GM18507 (cell line): ENCODE data around the gene TRIM71.

Experiments
- DNase-seq: peaks from one replicate; pipeline ENCODE4 v3.0.0; 2011; ENCODE audit warnings: low read depth; ENCODE audit not compliant: insufficient read length; ENCODE audit errors: extremely low spot score
- FAIRE-seq: peaks from 2 replicates; lab custom pipeline; 2011; peaks lifted over from hg19 to GRCh38; lab: Jason Lieb, UNC

The TRIM71 gene

GRCh38 chr3:32881624-32882023 lies 63.8 kb downstream of the TRIM71 start:
- DNase-seq (no peak), FAIRE-seq (no peak)

DNA sequence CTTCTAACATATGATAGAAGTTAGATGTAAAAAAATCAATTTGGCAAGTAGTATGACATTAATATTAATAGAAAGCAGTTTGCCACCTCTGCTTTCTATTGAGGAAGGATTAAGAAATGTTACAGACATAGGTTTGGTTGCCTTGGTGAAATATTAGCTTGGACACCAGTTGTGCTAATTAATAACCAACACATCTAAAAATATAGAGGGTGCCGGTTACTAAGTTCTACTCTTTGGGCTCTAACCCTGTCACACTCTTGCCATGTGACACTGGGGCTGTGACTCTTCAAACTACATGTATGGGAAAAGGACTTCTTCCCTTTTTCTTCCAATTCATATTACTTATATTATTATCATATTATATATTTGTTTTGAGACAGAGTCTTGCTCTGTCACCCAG lies 64.4 kb downstream of the TRIM71 start:
- FAIRE-seq (peak; percentile 71), DNase-seq (no peak)

DNA sequence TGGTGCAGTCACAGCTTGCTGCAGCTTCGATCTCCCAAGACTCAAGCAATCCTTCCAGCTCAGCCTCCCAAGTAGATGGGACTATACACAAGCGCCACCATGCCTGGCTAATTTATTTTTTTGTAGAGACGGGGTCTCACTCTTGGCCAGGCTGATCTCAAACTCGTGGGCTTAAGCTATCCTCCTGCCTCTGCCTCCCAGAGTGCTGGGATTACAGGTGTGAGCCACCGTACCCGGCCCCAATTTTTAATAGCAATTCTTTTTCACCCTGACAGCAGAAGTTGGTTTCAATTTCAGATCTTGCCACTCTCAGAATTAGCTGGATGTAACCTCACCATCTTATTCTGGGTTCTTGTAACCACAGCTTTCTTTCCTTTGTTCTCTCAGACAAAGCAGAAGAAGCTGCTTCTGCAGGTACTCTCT lies 64.8 kb downstream of the TRIM71 start:
- FAIRE-seq (peak; percentile 96), DNase-seq (peak; percentile 44)

DNA sequence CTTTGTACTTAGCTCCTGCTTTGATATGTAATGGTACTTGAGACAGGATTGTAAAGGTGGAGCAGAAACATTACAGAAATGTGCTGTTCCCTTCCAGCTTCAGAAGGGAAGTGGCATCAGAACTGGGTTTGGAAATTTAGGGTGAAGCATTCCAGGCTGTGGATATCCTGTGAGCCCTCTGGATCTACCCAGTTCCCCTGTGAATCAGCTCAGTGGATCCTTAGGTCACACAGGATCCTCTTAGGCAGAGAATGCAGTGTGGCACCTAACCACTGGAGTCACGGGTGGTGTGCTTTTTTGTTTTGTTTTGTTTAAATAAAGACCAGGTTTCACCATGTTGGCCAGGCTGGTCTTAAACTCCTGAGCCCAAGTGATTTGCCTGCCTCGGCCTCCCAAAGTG lies 66.0 kb downstream of the TRIM71 start:
- FAIRE-seq, result peak; percentile 24

DNA sequence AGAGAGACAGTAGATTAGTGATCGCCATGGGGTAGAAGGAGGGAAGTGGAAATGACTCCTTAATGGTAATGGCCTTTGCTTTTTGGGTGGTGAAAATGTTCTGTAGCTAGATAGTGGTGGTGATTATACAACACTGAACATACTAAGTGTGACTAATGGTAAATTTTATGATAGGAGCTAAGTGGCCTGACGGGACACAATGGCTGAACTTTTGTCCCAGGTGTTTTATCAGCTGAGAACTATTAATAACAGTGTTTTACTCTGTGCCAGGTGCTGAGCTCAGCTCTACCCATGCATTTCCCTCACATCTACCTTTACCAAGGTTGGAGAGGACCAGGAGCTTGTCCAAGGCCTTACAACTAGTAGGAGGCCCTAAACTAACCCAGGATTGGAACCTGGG lies 66.8 kb downstream of the TRIM71 start:
- no peak for FAIRE-seq
- DNase-seq, result no peak

More for the DNA sequence above, 66.0 kb downstream of the TRIM71 start:
- no peak for DNase-seq

DNA sequence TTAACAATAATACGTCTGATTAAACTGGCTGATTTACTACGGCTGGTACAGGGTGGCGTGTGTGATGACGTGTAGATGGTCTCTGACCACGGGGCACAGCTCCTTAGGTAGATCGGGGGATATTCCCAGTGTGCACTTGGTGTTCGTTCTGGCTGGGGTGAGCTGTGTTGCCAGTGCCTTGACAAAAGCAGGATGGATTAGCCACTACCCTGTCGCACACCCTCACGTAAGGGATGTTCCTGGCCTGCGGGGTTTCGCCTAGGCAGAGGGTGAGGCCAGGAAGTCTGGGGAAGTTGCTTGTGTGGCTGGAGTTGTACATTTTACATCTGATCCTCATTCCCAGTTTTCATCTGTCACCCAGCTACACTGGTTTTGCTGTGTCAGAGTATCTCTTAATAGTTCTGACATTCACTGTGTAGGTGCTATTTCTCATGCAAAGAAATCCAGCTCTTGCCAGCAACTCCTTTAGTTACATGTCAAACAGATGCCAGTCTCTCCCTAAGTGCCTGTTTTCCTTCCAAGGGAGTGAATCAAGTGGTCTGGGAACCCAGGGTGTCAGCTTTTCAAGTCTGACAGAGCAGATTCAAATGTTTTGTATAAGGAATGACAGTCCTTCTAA lies 67.6 kb downstream of the TRIM71 start:
- DNase-seq (no peak), FAIRE-seq (no peak)

- DNase-seq (no peak), FAIRE-seq (no peak)
Observed at GRCh38 chr3:32886296-32886695, 68.5 kb downstream of the TRIM71 start.

DNA sequence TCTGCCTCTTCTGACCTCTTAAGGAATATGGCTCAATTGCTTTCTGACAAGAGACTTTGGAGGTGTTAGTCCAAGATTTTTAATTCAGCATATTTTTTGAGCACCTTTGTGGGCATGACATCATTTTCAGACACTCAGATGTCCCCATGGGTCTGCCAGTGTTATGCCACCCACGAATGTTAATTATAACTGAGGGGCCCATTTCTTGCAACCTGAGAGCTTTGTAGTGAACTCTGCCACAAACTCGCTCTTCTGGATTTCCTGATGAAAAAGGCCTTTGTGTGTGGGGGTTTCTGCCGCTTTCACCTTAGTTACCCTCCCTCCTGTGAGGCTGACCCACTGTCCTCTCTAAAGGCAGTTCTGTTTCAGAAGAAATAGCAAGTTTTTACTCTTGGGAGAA lies 69.1 kb downstream of the TRIM71 start:
- DNase-seq (no peak), FAIRE-seq (peak; percentile 66)

DNA sequence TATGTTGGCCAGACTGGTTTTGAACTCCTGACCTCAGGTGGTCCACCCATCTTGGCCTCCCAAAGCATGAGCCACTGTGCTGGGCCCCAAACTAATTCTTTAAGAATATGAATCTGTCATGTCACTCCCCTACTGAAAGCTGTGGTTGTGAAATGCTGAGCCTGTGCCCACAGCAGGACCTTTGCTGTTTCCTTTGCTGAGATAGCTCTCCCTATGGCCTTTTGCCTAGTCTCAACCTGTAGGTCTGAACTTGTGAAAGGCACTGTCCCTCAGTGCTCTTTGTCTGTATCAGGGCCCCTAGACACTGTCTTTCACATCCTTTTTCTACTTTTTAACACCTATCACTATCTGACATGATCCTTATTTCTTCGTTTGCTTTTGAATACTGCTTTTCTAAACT lies 70.9 kb downstream of the TRIM71 start:
- FAIRE-seq (peak; percentile 92), DNase-seq (peak; percentile 36)

DNA sequence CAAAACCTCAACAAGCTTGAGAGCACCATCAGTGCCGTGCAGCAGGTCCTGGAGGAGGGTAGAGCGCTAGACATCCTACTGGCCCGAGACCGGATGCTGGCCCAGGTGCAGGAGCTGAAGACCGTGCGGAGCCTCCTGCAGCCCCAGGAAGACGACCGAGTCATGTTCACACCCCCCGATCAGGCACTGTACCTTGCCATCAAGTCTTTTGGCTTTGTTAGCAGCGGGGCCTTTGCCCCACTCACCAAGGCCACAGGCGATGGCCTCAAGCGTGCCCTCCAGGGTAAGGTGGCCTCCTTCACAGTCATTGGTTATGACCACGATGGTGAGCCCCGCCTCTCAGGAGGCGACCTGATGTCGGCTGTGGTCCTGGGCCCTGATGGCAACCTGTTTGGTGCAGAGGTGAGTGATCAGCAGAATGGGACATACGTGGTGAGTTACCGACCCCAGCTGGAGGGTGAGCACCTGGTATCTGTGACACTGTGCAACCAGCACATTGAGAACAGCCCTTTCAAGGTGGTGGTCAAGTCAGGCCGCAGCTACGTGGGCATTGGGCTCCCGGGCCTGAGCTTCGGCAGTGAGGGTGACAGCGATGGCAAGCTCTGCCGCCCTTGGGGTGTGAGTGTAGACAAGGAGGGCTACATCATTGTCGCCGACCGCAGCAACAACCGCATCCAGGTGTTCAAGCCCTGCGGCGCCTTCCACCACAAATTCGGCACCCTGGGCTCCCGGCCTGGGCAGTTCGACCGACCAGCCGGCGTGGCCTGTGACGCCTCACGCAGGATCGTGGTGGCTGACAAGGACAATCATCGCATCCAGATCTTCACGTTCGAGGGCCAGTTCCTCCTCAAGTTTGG lies 72.9 kb downstream of the TRIM71 start:
- FAIRE-seq, result no peak
- DNase-seq, result no peak

DNA sequence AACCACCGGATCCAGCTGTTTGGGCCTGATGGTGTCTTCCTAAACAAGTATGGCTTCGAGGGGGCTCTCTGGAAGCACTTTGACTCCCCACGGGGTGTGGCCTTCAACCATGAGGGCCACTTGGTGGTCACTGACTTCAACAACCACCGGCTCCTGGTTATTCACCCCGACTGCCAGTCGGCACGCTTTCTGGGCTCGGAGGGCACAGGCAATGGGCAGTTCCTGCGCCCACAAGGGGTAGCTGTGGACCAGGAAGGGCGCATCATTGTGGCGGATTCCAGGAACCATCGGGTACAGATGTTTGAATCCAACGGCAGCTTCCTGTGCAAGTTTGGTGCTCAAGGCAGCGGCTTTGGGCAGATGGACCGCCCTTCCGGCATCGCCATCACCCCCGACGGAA lies 73.6 kb downstream of the TRIM71 start:
- no peak for FAIRE-seq

GRCh38 chr3:32892625-32893598 lies 75.1 kb downstream of the TRIM71 start:
- no peak for FAIRE-seq

More for the DNA sequence above, 73.6 kb downstream of the TRIM71 start:
- no peak for DNase-seq

GRCh38 chr3:32894977-32895376 lies 77.2 kb downstream of the TRIM71 start:
- DNase-seq (no peak), FAIRE-seq (no peak)

More at GRCh38 chr3:32892625-32893598, 75.1 kb downstream of the TRIM71 start:
- DNase-seq, result no peak

DNA sequence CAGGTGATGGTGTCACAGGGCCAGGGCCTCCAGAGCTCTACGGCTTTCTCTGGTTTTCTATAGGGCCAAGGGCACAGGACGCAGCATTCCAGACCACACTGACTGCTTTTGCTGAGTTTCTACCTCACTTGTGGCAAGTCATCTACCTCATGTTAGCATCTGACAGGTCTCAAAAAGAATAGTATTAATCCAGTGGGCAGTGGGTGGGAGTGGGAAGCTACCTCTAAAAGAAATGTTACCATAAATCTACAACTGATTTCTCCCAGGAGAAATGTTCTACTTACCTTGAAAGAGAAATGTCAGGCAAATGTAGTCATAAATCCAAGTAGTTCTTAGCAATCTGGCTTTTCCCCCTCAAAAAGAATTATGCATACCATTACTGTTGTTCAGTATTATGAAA lies 77.9 kb downstream of the TRIM71 start:
- no peak for DNase-seq
- FAIRE-seq, result no peak

DNA sequence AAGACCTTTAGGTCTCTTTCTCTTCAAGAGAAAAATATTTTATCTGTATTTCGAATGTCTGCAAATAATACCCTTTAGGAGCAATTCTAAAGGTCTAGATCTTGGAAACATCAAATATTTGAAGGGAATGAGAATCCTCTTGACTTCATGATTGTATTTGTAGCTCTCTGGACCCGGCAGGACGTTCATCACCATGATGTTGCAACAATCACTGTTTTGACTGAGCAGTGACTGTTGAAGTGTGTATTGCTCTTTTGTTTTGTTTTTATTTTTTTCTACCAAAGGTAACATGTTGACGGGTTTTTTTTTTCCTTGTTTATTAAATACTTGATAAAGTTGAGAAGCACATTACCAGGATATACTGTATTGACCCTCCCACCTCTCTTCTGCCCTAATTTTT lies 78.3 kb downstream of the TRIM71 start:
- no peak for FAIRE-seq
- DNase-seq, result no peak

DNA sequence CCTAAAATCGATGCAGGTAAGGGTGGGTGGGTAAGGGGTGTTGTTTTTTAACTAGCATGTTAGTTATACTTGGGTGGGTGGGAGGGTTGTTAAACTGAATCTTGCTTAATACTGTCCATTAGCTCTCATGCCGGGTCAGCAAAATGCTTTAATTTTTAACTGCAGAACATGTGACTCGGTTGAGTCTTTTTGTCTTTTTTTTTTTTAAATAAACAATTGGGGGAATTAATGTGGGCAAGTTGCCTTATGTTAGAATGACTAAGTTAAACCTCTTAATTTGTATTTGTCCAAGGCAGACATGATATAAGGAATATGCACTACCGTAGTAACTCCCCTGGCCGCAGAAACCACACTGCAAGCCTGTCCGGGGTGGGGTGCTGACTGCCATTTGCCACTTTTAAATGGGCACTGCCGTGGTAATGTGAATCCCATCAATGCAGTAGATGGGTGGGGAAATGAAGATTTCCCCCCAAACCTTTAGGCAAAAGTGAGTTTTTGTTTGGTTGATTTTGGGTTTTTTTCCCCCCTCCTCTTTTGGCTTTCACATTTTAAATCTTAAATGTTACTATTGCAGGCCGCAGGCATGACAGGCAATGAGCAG lies 79.3 kb downstream of the TRIM71 start:
- FAIRE-seq (no peak), DNase-seq (no peak)

GRCh38 chr3:32897981-32898623 lies 80.3 kb downstream of the TRIM71 start:
- DNase-seq, result no peak
- FAIRE-seq, result no peak

DNA sequence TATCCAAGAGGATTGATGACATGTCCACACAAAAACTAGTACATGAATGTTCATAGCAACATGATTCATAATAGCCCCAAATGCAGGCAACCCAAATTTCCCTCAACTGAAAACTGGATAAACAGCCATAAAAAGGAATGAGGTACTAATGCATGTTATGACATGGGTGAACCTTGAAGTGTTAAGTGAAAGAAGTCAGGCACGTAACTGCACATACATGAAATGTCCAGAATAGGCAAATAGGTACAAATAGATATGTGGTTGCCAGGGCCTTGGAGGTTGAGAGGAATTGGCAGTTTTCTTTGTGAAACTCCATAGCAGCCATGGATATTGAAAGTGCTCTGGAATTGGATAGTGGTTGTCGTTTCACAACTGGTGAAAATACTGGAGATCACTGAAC lies 81.5 kb downstream of the TRIM71 start:
- DNase-seq (no peak), FAIRE-seq (no peak)
